AG10803 (cell line): ENCODE results near the gene ULK3.

Experiments
- DNase-seq: peaks from one replicate; pipeline ENCODE4 v3.0.0; 2010; ENCODE audit warnings: low read depth
- H3K4me3 ChIP-seq: 2 replicates; pipeline ENCODE4 v1.5.1; 2011; ENCODE audit warnings: mild to moderate bottlenecking, low read length, control low read depth
- CTCF ChIP-seq: conservative IDR thresholded peaks from 2 replicates; pipeline ENCODE4 v1.5.1; 2011; ENCODE audit warnings: mild to moderate bottlenecking, low read length, control low read depth, inconsistent platforms

The ULK3 gene

GRCh38 chr15:74867466-74868038, 24.6 kb upstream of the ULK3 start:
- TF ChIP-seq CTCF = no peak
- no peak for DNase-seq
- no peak overlapping the region for H3K4me3 ChIP-seq

- TF ChIP-seq CTCF = no peak
- DNase-seq = peak; percentile 68
- H3K4me3 ChIP-seq = no peak overlapping the region
Measured at GRCh38 chr15:74866090-74866489, 23.1 kb upstream of the ULK3 start.

- DNase-seq = no peak
- no peak overlapping the region for H3K4me3 ChIP-seq
- no peak for TF ChIP-seq CTCF
Measured at GRCh38 chr15:74865316-74865715, 22.4 kb upstream of the ULK3 start.

GRCh38 chr15:74864296-74864695, 21.3 kb upstream of the ULK3 start:
- no peak overlapping the region for H3K4me3 ChIP-seq
- no peak for DNase-seq
- no peak for TF ChIP-seq CTCF

- DNase-seq = peak; percentile 23
- no peak overlapping the region for H3K4me3 ChIP-seq
- no peak for TF ChIP-seq CTCF
Measured at GRCh38 chr15:74863239-74864056, 20.5 kb upstream of the ULK3 start.

- TF ChIP-seq CTCF = no peak
- no peak overlapping the region for H3K4me3 ChIP-seq
- no peak for DNase-seq
Measured at GRCh38 chr15:74858369-74858740, 15.4 kb upstream of the ULK3 start.

GRCh38 chr15:74857671-74858368, 14.9 kb upstream of the ULK3 start:
- H3K4me3 ChIP-seq = no peak overlapping the region
- no peak for TF ChIP-seq CTCF
- no peak for DNase-seq
